Activated CD4-positive, alpha-beta memory T cell treated with anti-CD3 and anti-CD28 coated beads for 36 hours (primary cell): ENCODE data around the gene PUSL1. TPM values are rescaled to one million over a fixed set of nuclear protein-coding genes. Genes with fewer than 3 reads are reported as not detected.

Experiments used
- CTCF ChIA-PET: fragments of 350-600 bp; sonication (Branson Sonifier 250); formaldehyde crosslinking; loops from one replicate; lab custom pipeline; 2021; ENCODE audit warnings: antibody characterized with exemption, inconsistent platforms; lab: Charles Lee
- POLR2A ChIA-PET: fragments of 350-600 bp; sonication (Branson Sonifier 250); formaldehyde crosslinking; loops from one replicate; lab custom pipeline; 2021; ENCODE audit warnings: antibody characterized with exemption; lab: Charles Lee
- DNase-seq: peaks from one replicate; pipeline ENCODE4 v3.0.0-alpha.2; 2020
- H3K27ac Mint-ChIP-seq: one replicate; pipeline ENCODE4 v1.8.0; 2021; ENCODE audit warnings: mixed read lengths
- H3K27me3 Mint-ChIP-seq: one replicate; pipeline ENCODE4 v1.8.0; 2021; ENCODE audit warnings: mixed read lengths
- H3K36me3 Mint-ChIP-seq: one replicate; pipeline ENCODE4 v1.8.0; 2021; ENCODE audit warnings: mixed read lengths
- H3K4me1 Mint-ChIP-seq: one replicate; pipeline ENCODE4 v1.8.0; 2021; ENCODE audit warnings: low read depth, mixed read lengths
- H3K4me3 Mint-ChIP-seq: one replicate; pipeline ENCODE4 v1.8.0; 2021; ENCODE audit warnings: mild to moderate bottlenecking, mixed read lengths
- H3K9me3 Mint-ChIP-seq: one replicate; pipeline ENCODE4 v1.8.0; 2021; ENCODE audit warnings: mixed read lengths
- intact Hi-C: fragments of 100-400 bp; cut with micrococcal nuclease; formaldehyde crosslinking; loops from one replicate; pipeline ENCODE4 v1.15.1; 2023
- total RNA-seq, 2 experiments: library from RNA; stranded (reverse); gene quantifications; one replicate each; pipeline ENCODE4 v1.2.3, GENCODE V29; 2021

Gene PUSL1
- total RNA-seq, 2 experiments from 2014 or later, result 19.7 to 23.1 TPM

- POLR2A ChIA-PET, result no interaction called here
- peaks cover 32% of the 10 kb centered on the region for H3K4me1 Mint-ChIP-seq
- CTCF ChIA-PET, result interaction anchor here (1.5 kb wide), 1 partner anchor 149 kb away, joined by 5 read pairs; no protein-coding TSS in a partner anchor
- intact Hi-C loops, result loop anchor here (5.0 kb wide), 1 partner anchor 36 kb away; the partner anchor contains the start of genes ACAP3 and PUSL1
- H3K36me3 Mint-ChIP-seq, result peaks cover 26% of the 10 kb centered on the region
- H3K9me3 Mint-ChIP-seq, result no peaks in the 10 kb centered on the region
- no peaks in the 10 kb centered on the region for H3K27me3 Mint-ChIP-seq
- H3K27ac Mint-ChIP-seq, result no peak overlapping the region
- no peak for DNase-seq
- peak overlapping the region; percentile 14 for H3K4me3 Mint-ChIP-seq
Observed at GRCh38 chr1:1270813-1271212, 37.6 kb upstream of the PUSL1 start.

GRCh38 chr1:1272341-1273208 lies 35.8 kb upstream of the PUSL1 start:
- Mint-ChIP-seq H3K4me1 (peaks cover 32% of the 10 kb centered on the region), H3K27me3 (no peaks in the 10 kb centered on the region), H3K4me3 (peak overlapping the region; percentile 88), H3K9me3 (no peaks in the 10 kb centered on the region), H3K27ac (peak overlapping the region; percentile 62), H3K36me3 (peaks cover 21% of the 10 kb centered on the region)
- ChIA-PET CTCF (interaction anchor here (1.3 kb wide), 1 partner anchor 62 kb away, joined by 3 read pairs; no protein-coding TSS in a partner anchor), POLR2A (interaction anchor here (1.0 to 1.8 kb wide), 2 partner anchors 42 to 134 kb away, joined by 3 to 5 read pairs; partner anchors contain the start of gene MRPL20)
- intact Hi-C loops, result loop anchor here (1.0 to 5.0 kb wide), 3 partner anchors 35 to 156 kb away; partner anchors contain the start of genes ACAP3, B3GALT6, C1orf159 and PUSL1
- DNase-seq, result peak; percentile 24

GRCh38 chr1:1273209-1273511 lies 35.2 kb upstream of the PUSL1 start:
- Mint-ChIP-seq H3K4me1 (peaks cover 32% of the 10 kb centered on the region), H3K36me3 (peaks cover 20% of the 10 kb centered on the region), H3K27ac (peak overlapping the region; percentile 62), H3K27me3 (no peaks in the 10 kb centered on the region), H3K4me3 (peak overlapping the region; percentile 88), H3K9me3 (no peaks in the 10 kb centered on the region)
- CTCF ChIA-PET, result interaction anchor here (1.3 kb wide), 1 partner anchor 63 kb away, joined by 3 read pairs; no protein-coding TSS in a partner anchor
- DNase-seq, result no peak
- POLR2A ChIA-PET, result interaction anchor here (0.6 to 1.8 kb wide), 3 partner anchors 42 to 157 kb away, joined by 3 to 5 read pairs (median 3); partner anchors contain the start of genes C1orf159 and MRPL20
- intact Hi-C loops, result loop anchor here (1.0 to 5.0 kb wide), 3 partner anchors 34 to 157 kb away; partner anchors contain the start of genes ACAP3, B3GALT6, C1orf159 and PUSL1

- intact Hi-C loops, result loop anchor here (1.0 to 5.0 kb wide), 3 partner anchors 34 to 157 kb away; partner anchors contain the start of genes ACAP3, B3GALT6, C1orf159 and PUSL1
- Mint-ChIP-seq H3K4me1 (peaks cover 32% of the 10 kb centered on the region), H3K27me3 (no peaks in the 10 kb centered on the region), H3K9me3 (no peaks in the 10 kb centered on the region), H3K4me3 (peak within 1 kb of the TSS; percentile 88), H3K36me3 (peaks cover 20% of the 10 kb centered on the region), H3K27ac (peak within 1 kb of the TSS; percentile 62)
- ChIA-PET CTCF (interaction anchor here (1.0 to 1.6 kb wide), 3 partner anchors 13 to 63 kb away, joined by 3 read pairs; partner anchors contain the start of genes B3GALT6 and SDF4), POLR2A (interaction anchor here (0.6 to 1.8 kb wide), 3 partner anchors 43 to 158 kb away, joined by 3 to 5 read pairs (median 3); partner anchors contain the start of genes C1orf159 and MRPL20)
- peak; percentile 96 for DNase-seq
Observed at GRCh38 chr1:1273512-1274298, 34.7 kb upstream of the PUSL1 start, which contains the start of gene UBE2J2. Gene UBE2J2, minus strand, starts transcription at chr1:1273854. Its CDS starts 5,862 bp downstream, at chr1:1267992.

GRCh38 chr1:1274299-1274930 lies 34.0 kb upstream of the PUSL1 start:
- Mint-ChIP-seq H3K27ac (no peak overlapping the region), H3K9me3 (no peaks in the 10 kb centered on the region), H3K4me3 (peak overlapping the region; percentile 66), H3K36me3 (peaks cover 20% of the 10 kb centered on the region), H3K4me1 (peaks cover 32% of the 10 kb centered on the region), H3K27me3 (no peaks in the 10 kb centered on the region)
- DNase-seq, result no peak
- ChIA-PET CTCF (interaction anchor here (1.0 to 1.6 kb wide), 3 partner anchors 14 to 64 kb away, joined by 3 read pairs; partner anchors contain the start of genes B3GALT6 and SDF4), POLR2A (interaction anchor here (1.8 kb wide), 1 partner anchor 43 kb away, joined by 5 read pairs; no protein-coding TSS in a partner anchor)
- intact Hi-C loops, result loop anchor here (5.0 kb wide), 1 partner anchor 33 kb away; the partner anchor contains the start of genes ACAP3 and PUSL1

- intact Hi-C loops, result loop anchor here (5.0 kb wide), 1 partner anchor 32 kb away; the partner anchor contains the start of genes ACAP3 and PUSL1
- ChIA-PET CTCF (interaction anchor here (1.6 kb wide), 1 partner anchor 14 kb away, joined by 3 read pairs; no protein-coding TSS in a partner anchor), POLR2A (no interaction called here)
- Mint-ChIP-seq H3K4me3 (peak overlapping the region; percentile 66), H3K27ac (no peak overlapping the region), H3K4me1 (peaks cover 28% of the 10 kb centered on the region), H3K27me3 (no peaks in the 10 kb centered on the region), H3K36me3 (peaks cover 19% of the 10 kb centered on the region), H3K9me3 (no peaks in the 10 kb centered on the region)
- no peak for DNase-seq
Observed at GRCh38 chr1:1274931-1275431, 33.4 kb upstream of the PUSL1 start.

GRCh38 chr1:1275836-1276235 lies 32.6 kb upstream of the PUSL1 start:
- CTCF ChIA-PET, result no interaction called here
- no peak for DNase-seq
- Mint-ChIP-seq H3K4me1 (peaks cover 19% of the 10 kb centered on the region), H3K27ac (no peak overlapping the region), H3K9me3 (no peaks in the 10 kb centered on the region), H3K27me3 (no peaks in the 10 kb centered on the region), H3K4me3 (no peak overlapping the region), H3K36me3 (peaks cover 14% of the 10 kb centered on the region)
- POLR2A ChIA-PET, result no interaction called here
- intact Hi-C loops, result no loop called here

GRCh38 chr1:1278620-1279019 lies 29.8 kb upstream of the PUSL1 start:
- Mint-ChIP-seq H3K4me3 (no peak overlapping the region), H3K4me1 (peaks cover 3% of the 10 kb centered on the region), H3K27me3 (no peaks in the 10 kb centered on the region), H3K27ac (no peak overlapping the region), H3K9me3 (no peaks in the 10 kb centered on the region), H3K36me3 (no peaks in the 10 kb centered on the region)
- intact Hi-C loops, result no loop called here
- CTCF ChIA-PET, result interaction anchor here (1.1 kb wide), 1 partner anchor 156 kb away, joined by 5 read pairs; no protein-coding TSS in a partner anchor
- DNase-seq, result no peak
- POLR2A ChIA-PET, result no interaction called here

GRCh38 chr1:1279028-1279427 lies 29.4 kb upstream of the PUSL1 start:
- no peak overlapping the region for H3K27ac Mint-ChIP-seq
- intact Hi-C loops, result no loop called here
- peaks cover 3% of the 10 kb centered on the region for H3K4me1 Mint-ChIP-seq
- ChIA-PET POLR2A (no interaction called here), CTCF (no interaction called here)
- no peaks in the 10 kb centered on the region for H3K27me3 Mint-ChIP-seq
- H3K4me3 Mint-ChIP-seq, result no peak overlapping the region
- no peak for DNase-seq
- H3K36me3 Mint-ChIP-seq, result no peaks in the 10 kb centered on the region
- H3K9me3 Mint-ChIP-seq, result no peaks in the 10 kb centered on the region

- POLR2A ChIA-PET, result no interaction called here
- Mint-ChIP-seq H3K4me1 (peaks cover 3% of the 10 kb centered on the region), H3K9me3 (no peaks in the 10 kb centered on the region), H3K36me3 (no peaks in the 10 kb centered on the region), H3K4me3 (no peak overlapping the region), H3K27me3 (no peaks in the 10 kb centered on the region), H3K27ac (no peak overlapping the region)
- CTCF ChIA-PET, result interaction anchor here (1.6 kb wide), 1 partner anchor 159 kb away, joined by 8 read pairs; no protein-coding TSS in a partner anchor
- intact Hi-C loops, result loop anchor here (5.0 kb wide), 1 partner anchor 109 kb away; the partner anchor contains the start of gene TTLL10
- DNase-seq, result no peak
Observed at GRCh38 chr1:1280782-1281481, 27.5 kb upstream of the PUSL1 start.
